Measurements from ENCODE around the gene OASL. TPM values are rescaled to one million over a fixed set of nuclear protein-coding genes. Genes with fewer than 3 reads are reported as not detected.

Gene OASL
- total RNA-seq, 3 donors from 2014 or later (not counting 1 experiment from before 2014, with no cell fraction given) = 7.5 to 48.0 (median 35.2) TPM

- Histone ChIP-seq H3K9me3 (ENCODE audit: control insufficient read depth, insufficient read depth, low read length) (no peaks in the 10 kb centered on the region), H3K27ac (ENCODE audit: low read length) (no peak overlapping the region), H3K27me3 (ENCODE audit: control insufficient read depth, insufficient read depth, low read length) (no peaks in the 10 kb centered on the region), H3K4me1 (ENCODE audit: control insufficient read depth, insufficient read depth, low read length) (no peaks in the 10 kb centered on the region), H3K36me3 (ENCODE audit: control insufficient read depth, insufficient read depth, low read length) (peaks cover 54% of the 10 kb centered on the region), H3K4me3 (ENCODE audit: low read length) (no peak overlapping the region)
- Mint-ChIP-seq H3K4me1 (peaks cover 0 to 11% of the 10 kb centered on the region in 2 donors), H3K9me3 (no peaks in the 10 kb centered on the region), H3K4me3 (no peak overlapping the region), H3K27ac (no peak overlapping the region), H3K27me3 (ENCODE audit: low read depth in 2 of 2) (no peaks in the 10 kb centered on the region), H3K36me3 (no peaks in the 10 kb centered on the region)
- DNase-seq = no peak
- no peak for ATAC-seq
- intact Hi-C loops (cut with micrococcal nuclease) = loop anchor here (5.0 kb wide), 1 partner anchor 89 kb away; no protein-coding TSS in a partner anchor
- WGBS (ENCODE audit: insufficient coverage) = 97% methylated on average over 8 of the region's 8 CpGs
- TF ChIP-seq, protein P1, sequence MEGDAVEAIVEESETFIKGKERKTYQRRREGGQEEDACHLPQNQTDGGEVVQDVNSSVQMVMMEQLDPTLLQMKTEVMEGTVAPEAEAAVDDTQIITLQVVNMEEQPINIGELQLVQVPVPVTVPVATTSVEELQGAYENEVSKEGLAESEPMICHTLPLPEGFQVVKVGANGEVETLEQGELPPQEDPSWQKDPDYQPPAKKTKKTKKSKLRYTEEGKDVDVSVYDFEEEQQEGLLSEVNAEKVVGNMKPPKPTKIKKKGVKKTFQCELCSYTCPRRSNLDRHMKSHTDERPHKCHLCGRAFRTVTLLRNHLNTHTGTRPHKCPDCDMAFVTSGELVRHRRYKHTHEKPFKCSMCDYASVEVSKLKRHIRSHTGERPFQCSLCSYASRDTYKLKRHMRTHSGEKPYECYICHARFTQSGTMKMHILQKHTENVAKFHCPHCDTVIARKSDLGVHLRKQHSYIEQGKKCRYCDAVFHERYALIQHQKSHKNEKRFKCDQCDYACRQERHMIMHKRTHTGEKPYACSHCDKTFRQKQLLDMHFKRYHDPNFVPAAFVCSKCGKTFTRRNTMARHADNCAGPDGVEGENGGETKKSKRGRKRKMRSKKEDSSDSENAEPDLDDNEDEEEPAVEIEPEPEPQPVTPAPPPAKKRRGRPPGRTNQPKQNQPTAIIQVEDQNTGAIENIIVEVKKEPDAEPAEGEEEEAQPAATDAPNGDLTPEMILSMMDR (IDR thresholded peaks at IDR 0.05) = no peak
Observed at GRCh38 chr12:121008347-121009098, 30.5 kb downstream of the OASL start.

DNA sequence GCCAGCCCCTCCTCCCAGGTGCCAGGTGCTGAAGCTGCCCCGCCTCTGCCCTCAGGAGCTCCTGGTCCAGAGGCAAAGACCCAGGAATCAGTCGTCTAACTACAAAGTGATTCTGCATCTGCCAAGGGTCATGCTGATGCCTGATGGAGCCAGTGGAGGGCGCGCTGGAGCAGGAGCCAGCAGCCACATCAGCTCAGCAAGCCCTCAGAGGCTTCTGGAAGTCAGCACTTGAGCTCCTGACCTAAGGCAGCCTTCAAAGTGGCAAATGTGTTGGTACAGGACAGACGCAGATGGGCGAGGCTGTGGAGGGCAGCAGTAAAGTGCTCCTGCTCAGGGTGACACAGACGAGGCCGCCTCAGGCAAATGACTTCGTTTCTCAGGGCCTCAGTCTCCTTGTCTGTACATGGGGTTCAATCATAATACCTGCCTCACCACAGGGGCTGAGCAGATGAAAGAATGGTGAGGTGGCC, 33.7 kb downstream of the OASL start:
- H3K36me3 Mint-ChIP-seq = no peaks in the 10 kb centered on the region
- peak overlapping the region in 1 of 2 donors; percentile 63 for H3K27ac Mint-ChIP-seq
- TF ChIP-seq, protein P1 (IDR thresholded peaks at IDR 0.05) = peak; percentile 48
- H3K9me3 ChIP-seq (ENCODE audit: control insufficient read depth, insufficient read depth, low read length) = no peaks in the 10 kb centered on the region
- H3K4me1 ChIP-seq (ENCODE audit: control insufficient read depth, insufficient read depth, low read length) = peaks cover 5% of the 10 kb centered on the region
- ATAC-seq (peak; percentile 65 to 87 (median 74)), DNase-seq (peak; percentile 45 to 65)
- peaks cover 56% of the 10 kb centered on the region for H3K36me3 ChIP-seq (ENCODE audit: control insufficient read depth, insufficient read depth, low read length)
- H3K27me3 Mint-ChIP-seq (ENCODE audit: low read depth in 2 of 2) = no peaks in the 10 kb centered on the region
- no peaks in the 10 kb centered on the region for H3K27me3 ChIP-seq (ENCODE audit: control insufficient read depth, insufficient read depth, low read length)
- H3K27ac ChIP-seq (ENCODE audit: low read length) = no peak overlapping the region
- peaks cover 0 to 11% of the 10 kb centered on the region in 2 donors for H3K4me1 Mint-ChIP-seq
- H3K4me3 Mint-ChIP-seq = no peak overlapping the region
- intact Hi-C loops (cut with micrococcal nuclease) = loop anchor here (1.0 to 5.0 kb wide), 3 partner anchors 55 to 105 kb away; no protein-coding TSS in a partner anchor
- no peaks in the 10 kb centered on the region for H3K9me3 Mint-ChIP-seq
- H3K4me3 ChIP-seq (ENCODE audit: low read length) = no peak overlapping the region
- WGBS (ENCODE audit: insufficient coverage) = 78% methylated on average over 9 of the region's 9 CpGs

DNA sequence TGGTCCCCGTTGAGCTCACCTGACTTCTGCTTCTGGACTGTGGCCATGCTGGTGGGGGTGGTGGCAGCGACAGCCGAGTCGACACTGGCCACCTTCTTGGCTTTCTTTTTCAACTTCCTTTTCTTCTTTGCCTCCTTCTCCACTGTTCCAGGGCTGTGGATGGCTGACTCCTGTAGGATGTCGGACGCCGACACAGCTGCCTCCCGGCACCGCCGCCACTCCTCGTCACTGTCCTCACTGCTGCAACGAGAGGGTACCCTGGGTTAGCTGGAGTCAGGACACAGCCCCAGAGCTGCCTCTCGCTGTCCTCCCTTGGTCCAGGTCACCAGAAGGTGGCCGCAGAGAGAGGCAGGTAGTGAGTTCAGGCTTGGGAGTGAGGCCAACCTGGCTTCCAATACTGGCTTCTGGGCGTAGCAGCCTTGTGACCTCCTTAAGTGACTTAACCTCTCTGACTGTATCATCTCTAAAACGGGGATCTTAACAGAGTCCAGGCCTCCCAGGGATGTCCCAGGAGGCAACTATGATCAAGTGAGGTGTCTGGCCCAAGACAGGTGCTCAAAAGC, 34.7 kb downstream of the OASL start:
- TF ChIP-seq, protein P1 (IDR thresholded peaks at IDR 0.05) = no peak
- intact Hi-C loops (cut with micrococcal nuclease) = no loop called here
- no peak for ATAC-seq
- Histone ChIP-seq H3K27ac (ENCODE audit: low read length) (no peak overlapping the region), H3K9me3 (ENCODE audit: control insufficient read depth, insufficient read depth, low read length) (no peaks in the 10 kb centered on the region), H3K4me3 (ENCODE audit: low read length) (no peak overlapping the region), H3K36me3 (ENCODE audit: control insufficient read depth, insufficient read depth, low read length) (peaks cover 49% of the 10 kb centered on the region), H3K27me3 (ENCODE audit: control insufficient read depth, insufficient read depth, low read length) (no peaks in the 10 kb centered on the region), H3K4me1 (ENCODE audit: control insufficient read depth, insufficient read depth, low read length) (peaks cover 5% of the 10 kb centered on the region)
- Mint-ChIP-seq H3K27ac (peak overlapping the region in 1 of 2 donors; percentile 63), H3K4me1 (peaks cover 0 to 11% of the 10 kb centered on the region in 2 donors), H3K9me3 (no peaks in the 10 kb centered on the region), H3K27me3 (ENCODE audit: low read depth in 2 of 2) (no peaks in the 10 kb centered on the region), H3K4me3 (no peak overlapping the region), H3K36me3 (no peaks in the 10 kb centered on the region)
- DNase-seq = no peak
- WGBS (ENCODE audit: insufficient coverage) = 93% methylated on average over 16 of the region's 16 CpGs

Data from natural killer cell (primary cell).